GM19452 (cell line): Measurements from ENCODE around the gene SRRM5.

Source experiments
- ATAC-seq: cut with Tn5 transposase; IDR thresholded peaks from one replicate; pipeline ENCODE4 v1.9.1; 2021; ENCODE audit not compliant: unreplicated experiment

The SRRM5 gene

GRCh38 chr19:43664018-43664417 is 52.1 kb downstream of the SRRM5 start:
- ATAC-seq: no peak
